Neural cell (in vitro differentiated cells): ENCODE data around the gene ZBTB7C. TPM values are rescaled to one million over a fixed set of nuclear protein-coding genes. Genes with fewer than 3 reads are reported as not detected.

Experiments
- H2AFZ ChIP-seq: fragments of 200-600, 300-800 bp; sonication (generic), shearing (Covaris generic); 2 replicates; pipeline ENCODE4 v1.6.0; 2014; ENCODE audit warnings: low read depth, mild to moderate bottlenecking, antibody characterized with exemption, low read length, moderate library complexity
- H3F3A ChIP-seq: fragments of 200-600 bp; shearing (Covaris generic); 2 replicates; pipeline ENCODE4 v1.6.1; 2016; ENCODE audit warnings: mild to moderate bottlenecking, moderate library complexity, mixed read lengths, antibody characterized with exemption, low read length; ENCODE audit not compliant: insufficient read depth, poor library complexity, severe bottlenecking
- H3K27ac ChIP-seq: fragments of 200-600, 300-800 bp; sonication (generic), shearing (Covaris generic); 2 replicates; pipeline ENCODE4 v1.5.1; 2014; ENCODE audit warnings: mild to moderate bottlenecking, low read length, moderate library complexity
- H3K27me3 ChIP-seq: fragments of 300-800, 200-600 bp; sonication (generic), shearing (Covaris generic); 2 replicates; pipeline ENCODE4 v1.6.0; 2014; ENCODE audit warnings: mild to moderate bottlenecking, low read depth, low read length, moderate library complexity; ENCODE audit not compliant: insufficient read depth
- H3K36me3 ChIP-seq: fragments of 300-800, 200-600 bp; sonication (generic), shearing (Covaris generic); 2 replicates; pipeline ENCODE4 v1.5.1; 2014; ENCODE audit warnings: mild to moderate bottlenecking, antibody characterized with exemption, low read length, moderate library complexity; ENCODE audit not compliant: insufficient read depth
- H3K4me2 ChIP-seq: fragments of 300-800, 200-600 bp; sonication (generic), shearing (Covaris generic); 2 replicates; pipeline ENCODE4 v1.6.0; 2014; ENCODE audit warnings: mild to moderate bottlenecking, low read length
- H3K4me3 ChIP-seq: fragments of 300-800, 200-600 bp; sonication (generic), shearing (Covaris generic); 2 replicates; pipeline ENCODE4 v1.5.1; 2014; ENCODE audit warnings: mild to moderate bottlenecking, low read length, moderate library complexity
- H3K79me2 ChIP-seq: fragments of 200-600 bp; shearing (Covaris generic); replicated peaks from 2 replicates; pipeline ENCODE4 v1.6.0; 2014; ENCODE audit warnings: mild to moderate bottlenecking, low read length, moderate library complexity; ENCODE audit not compliant: insufficient read depth
- H3K9ac ChIP-seq: fragments of 300-800, 200-600 bp; sonication (generic), shearing (Covaris generic); 2 replicates; pipeline ENCODE4 v1.6.1; 2016; ENCODE audit warnings: mild to moderate bottlenecking, low read length, mixed read lengths
- H3K9me2 ChIP-seq: fragments of 200-600 bp; shearing (Covaris generic); 2 replicates; pipeline ENCODE4 v1.6.1; 2016; ENCODE audit warnings: mild to moderate bottlenecking, low read length, mixed read lengths; ENCODE audit not compliant: insufficient read depth
- H3K9me3 ChIP-seq: fragments of 200-600, 300-800 bp; sonication (generic), shearing (Covaris generic); 2 replicates; pipeline ENCODE4 v1.6.1; 2016; ENCODE audit warnings: mild to moderate bottlenecking, mixed run types, low read length, moderate library complexity, mixed read lengths
- H4K20me1 ChIP-seq: fragments of 200-600 bp; shearing (Covaris generic); 2 replicates; pipeline ENCODE4 v1.6.1; 2016; ENCODE audit warnings: mild to moderate bottlenecking, mixed run types; ENCODE audit not compliant: insufficient read depth
- EP300 ChIP-seq: fragments of 450-650 bp; conservative IDR thresholded peaks from 2 replicates; pipeline ENCODE4 v1.6.1; 2014; ENCODE audit warnings: antibody characterized with exemption, mild to moderate bottlenecking, moderate library complexity; ENCODE audit not compliant: poor library complexity, severe bottlenecking
- EZH2 ChIP-seq: fragments of 200-600, 300-800 bp; shearing (Covaris generic), sonication (generic); IDR thresholded peaks from 2 replicates; pipeline ENCODE4 v1.6.1; 2014; ENCODE audit warnings: antibody characterized with exemption, low read length, borderline replicate concordance, mild to moderate bottlenecking; ENCODE audit not compliant: insufficient read depth, poor library complexity, severe bottlenecking
- MXI1 ChIP-seq: fragments of 450-650 bp; conservative IDR thresholded peaks from 2 replicates; pipeline ENCODE4 v1.6.1; 2014; ENCODE audit warnings: antibody characterized with exemption, mild to moderate bottlenecking; ENCODE audit not compliant: poor library complexity, severe bottlenecking
- POLR2AphosphoS5 ChIP-seq: IDR thresholded peaks from 2 replicates; pipeline ENCODE4 v1.6.1; 2012
- RAD21 ChIP-seq: fragments of 450-650 bp; conservative IDR thresholded peaks from 2 replicates; pipeline ENCODE4 v1.6.1; 2014; ENCODE audit warnings: antibody characterized with exemption, mild to moderate bottlenecking, moderate library complexity
- SMC3 ChIP-seq: fragments of 450-650 bp; conservative IDR thresholded peaks from 2 replicates; pipeline ENCODE4 v1.6.1; 2014; ENCODE audit warnings: antibody characterized with exemption, mild to moderate bottlenecking, moderate library complexity; ENCODE audit not compliant: poor library complexity
- TAF1 ChIP-seq: IDR thresholded peaks from 2 replicates; pipeline ENCODE4 v1.6.1; 2012; ENCODE audit warnings: low read depth
- polyA plus RNA-seq: library from polyadenylated mRNA; depleted of rRNA; stranded (reverse); fragments of >200 nt; gene quantifications from 2 replicates; pipeline ENCODE4 v1.2.3, GENCODE V29; 2014
- TF ChIP-seq, protein P1 (sequence below): fragments of 450-650 bp; IDR thresholded peaks from 2 replicates; pipeline ENCODE4 v1.5.1; 2014; ENCODE audit warnings: antibody characterized with exemption, mild to moderate bottlenecking, moderate library complexity; ENCODE audit not compliant: poor library complexity, severe bottlenecking
- TF ChIP-seq, protein P2 (sequence below): IDR thresholded peaks from 2 replicates; pipeline ENCODE4 v1.6.1; 2012; ENCODE audit warnings: borderline replicate concordance

Gene ZBTB7C
- polyA plus RNA-seq, 1 donor from 2014 or later = 2.4 TPM

DNA sequence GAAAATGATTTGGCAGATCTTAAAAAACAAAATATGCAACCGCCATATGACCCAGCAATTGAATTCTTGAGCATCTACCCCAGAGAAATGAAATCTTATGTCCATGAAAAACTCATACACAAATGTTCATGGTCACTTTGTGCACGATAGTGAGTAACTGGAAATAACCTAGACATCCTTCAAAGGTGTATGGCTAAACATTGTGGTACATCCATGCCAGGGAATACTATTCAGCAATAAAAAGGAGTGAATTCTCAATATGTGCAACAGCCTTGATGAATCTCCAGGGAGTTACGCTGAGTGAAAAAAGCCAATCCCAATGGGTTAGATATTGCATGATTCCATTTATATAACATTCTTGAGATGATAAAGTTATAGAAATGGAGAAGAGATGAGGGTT lies 366.0 kb downstream of the ZBTB7C start:
- Histone ChIP-seq H3K27me3 (no peaks in the 10 kb centered on the region), H3F3A (no peaks in the 10 kb centered on the region), H4K20me1 (no peaks in the 10 kb centered on the region), H3K9me3 (no peaks in the 10 kb centered on the region), H3K9ac (no peak overlapping the region), H3K4me2 (no peak overlapping the region), H3K9me2 (no peaks in the 10 kb centered on the region), H2AFZ (no peak overlapping the region), H3K4me3 (no peak overlapping the region), H3K36me3 (no peaks in the 10 kb centered on the region), H3K79me2 (no peaks in the 10 kb centered on the region), H3K27ac (no peak overlapping the region)
- TF ChIP-seq EP300 (no peak), SMC3 (no peak), RAD21 (no peak), EZH2 (no peak), TAF1 (no peak), POLR2AphosphoS5 (no peak), MXI1 (no peak)
- TF ChIP-seq, protein P1, sequence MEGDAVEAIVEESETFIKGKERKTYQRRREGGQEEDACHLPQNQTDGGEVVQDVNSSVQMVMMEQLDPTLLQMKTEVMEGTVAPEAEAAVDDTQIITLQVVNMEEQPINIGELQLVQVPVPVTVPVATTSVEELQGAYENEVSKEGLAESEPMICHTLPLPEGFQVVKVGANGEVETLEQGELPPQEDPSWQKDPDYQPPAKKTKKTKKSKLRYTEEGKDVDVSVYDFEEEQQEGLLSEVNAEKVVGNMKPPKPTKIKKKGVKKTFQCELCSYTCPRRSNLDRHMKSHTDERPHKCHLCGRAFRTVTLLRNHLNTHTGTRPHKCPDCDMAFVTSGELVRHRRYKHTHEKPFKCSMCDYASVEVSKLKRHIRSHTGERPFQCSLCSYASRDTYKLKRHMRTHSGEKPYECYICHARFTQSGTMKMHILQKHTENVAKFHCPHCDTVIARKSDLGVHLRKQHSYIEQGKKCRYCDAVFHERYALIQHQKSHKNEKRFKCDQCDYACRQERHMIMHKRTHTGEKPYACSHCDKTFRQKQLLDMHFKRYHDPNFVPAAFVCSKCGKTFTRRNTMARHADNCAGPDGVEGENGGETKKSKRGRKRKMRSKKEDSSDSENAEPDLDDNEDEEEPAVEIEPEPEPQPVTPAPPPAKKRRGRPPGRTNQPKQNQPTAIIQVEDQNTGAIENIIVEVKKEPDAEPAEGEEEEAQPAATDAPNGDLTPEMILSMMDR = no peak
- TF ChIP-seq, protein P2, sequence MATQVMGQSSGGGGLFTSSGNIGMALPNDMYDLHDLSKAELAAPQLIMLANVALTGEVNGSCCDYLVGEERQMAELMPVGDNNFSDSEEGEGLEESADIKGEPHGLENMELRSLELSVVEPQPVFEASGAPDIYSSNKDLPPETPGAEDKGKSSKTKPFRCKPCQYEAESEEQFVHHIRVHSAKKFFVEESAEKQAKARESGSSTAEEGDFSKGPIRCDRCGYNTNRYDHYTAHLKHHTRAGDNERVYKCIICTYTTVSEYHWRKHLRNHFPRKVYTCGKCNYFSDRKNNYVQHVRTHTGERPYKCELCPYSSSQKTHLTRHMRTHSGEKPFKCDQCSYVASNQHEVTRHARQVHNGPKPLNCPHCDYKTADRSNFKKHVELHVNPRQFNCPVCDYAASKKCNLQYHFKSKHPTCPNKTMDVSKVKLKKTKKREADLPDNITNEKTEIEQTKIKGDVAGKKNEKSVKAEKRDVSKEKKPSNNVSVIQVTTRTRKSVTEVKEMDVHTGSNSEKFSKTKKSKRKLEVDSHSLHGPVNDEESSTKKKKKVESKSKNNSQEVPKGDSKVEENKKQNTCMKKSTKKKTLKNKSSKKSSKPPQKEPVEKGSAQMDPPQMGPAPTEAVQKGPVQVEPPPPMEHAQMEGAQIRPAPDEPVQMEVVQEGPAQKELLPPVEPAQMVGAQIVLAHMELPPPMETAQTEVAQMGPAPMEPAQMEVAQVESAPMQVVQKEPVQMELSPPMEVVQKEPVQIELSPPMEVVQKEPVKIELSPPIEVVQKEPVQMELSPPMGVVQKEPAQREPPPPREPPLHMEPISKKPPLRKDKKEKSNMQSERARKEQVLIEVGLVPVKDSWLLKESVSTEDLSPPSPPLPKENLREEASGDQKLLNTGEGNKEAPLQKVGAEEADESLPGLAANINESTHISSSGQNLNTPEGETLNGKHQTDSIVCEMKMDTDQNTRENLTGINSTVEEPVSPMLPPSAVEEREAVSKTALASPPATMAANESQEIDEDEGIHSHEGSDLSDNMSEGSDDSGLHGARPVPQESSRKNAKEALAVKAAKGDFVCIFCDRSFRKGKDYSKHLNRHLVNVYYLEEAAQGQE = no peak

DNA sequence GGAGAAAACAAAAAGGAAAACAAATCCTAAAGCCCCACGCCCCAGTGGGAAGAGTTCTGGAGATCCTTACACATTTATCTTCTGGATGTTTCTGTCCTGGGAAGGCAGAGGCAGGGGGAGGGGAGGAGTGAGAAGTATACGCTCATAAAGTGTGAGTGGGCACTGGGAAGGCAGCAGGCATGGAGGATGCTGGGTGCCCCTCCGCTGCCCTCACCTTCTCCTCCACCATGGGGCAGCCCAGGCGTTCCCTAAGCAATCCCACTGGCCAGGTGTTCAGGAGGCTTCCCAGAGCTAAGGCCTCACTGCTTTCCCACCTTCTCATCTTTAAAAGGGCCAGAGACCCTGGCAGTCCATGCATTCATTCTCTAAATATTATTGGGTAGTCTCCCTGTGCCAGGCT lies 366.8 kb downstream of the ZBTB7C start:
- no peak overlapping the region for H3K4me2 ChIP-seq
- no peak overlapping the region for H2AFZ ChIP-seq
- H3K9ac ChIP-seq = no peak overlapping the region
- H4K20me1 ChIP-seq = no peaks in the 10 kb centered on the region
- no peaks in the 10 kb centered on the region for H3K9me2 ChIP-seq
- no peaks in the 10 kb centered on the region for H3K36me3 ChIP-seq
- no peak overlapping the region for H3K4me3 ChIP-seq
- H3K27ac ChIP-seq = no peak overlapping the region
- no peaks in the 10 kb centered on the region for H3K27me3 ChIP-seq
- no peaks in the 10 kb centered on the region for H3K79me2 ChIP-seq
- TF ChIP-seq POLR2AphosphoS5 (no peak), EP300 (no peak), RAD21 (no peak)
- TF ChIP-seq, protein P2 = no peak
- H3K9me3 ChIP-seq = no peaks in the 10 kb centered on the region
- H3F3A ChIP-seq = no peaks in the 10 kb centered on the region
